Mesenchymal stem cell (in vitro differentiated cells and primary cell): ENCODE data around the gene ISL1.

Experiments
- DNase-seq: peaks from one replicate; pipeline ENCODE4 v3.0.0-alpha.2; 2013
- H2AFZ ChIP-seq: one replicate; pipeline ENCODE4 v1.6.1; 2013; ENCODE audit warnings: low read depth, mild to moderate bottlenecking, control low read depth, inconsistent platforms, low read length, moderate library complexity
- H2AK5ac ChIP-seq: 2 replicates; pipeline ENCODE4 v1.6.1; 2013; ENCODE audit warnings: low read length, moderate library complexity, mild to moderate bottlenecking, inconsistent platforms; ENCODE audit not compliant: severe bottlenecking
- H2BK120ac ChIP-seq: one replicate; pipeline ENCODE4 v1.6.1; 2013; ENCODE audit warnings: low read depth, mild to moderate bottlenecking, inconsistent platforms, low read length, moderate library complexity
- H2BK12ac ChIP-seq, 2 experiments: one replicate each; pipeline ENCODE4 v1.6.1; 2013; ENCODE audit warnings: inconsistent platforms in 2 of 2, low read length in 2 of 2, mild to moderate bottlenecking in 2 of 2, moderate library complexity in 2 of 2, control low read depth in 1 of 2
- H2BK15ac ChIP-seq: one replicate; pipeline ENCODE4 v1.6.1; 2013; ENCODE audit warnings: mild to moderate bottlenecking, low read depth, inconsistent platforms; ENCODE audit not compliant: poor library complexity, severe bottlenecking
- H2BK5ac ChIP-seq: 2 replicates; pipeline ENCODE4 v1.6.1; 2013; ENCODE audit warnings: low read depth, mild to moderate bottlenecking, low read length, control low read depth, inconsistent platforms; ENCODE audit not compliant: poor library complexity, severe bottlenecking
- H3K14ac ChIP-seq, 2 experiments: one replicate each; pipeline ENCODE4 v1.6.1; 2013; ENCODE audit warnings: inconsistent platforms in 2 of 2, low read length in 2 of 2, control low read depth in 1 of 2, mild to moderate bottlenecking in 1 of 2, moderate library complexity in 1 of 2
- H3K18ac ChIP-seq, 2 experiments: one replicate each; pipeline ENCODE4 v1.6.1; 2013; ENCODE audit warnings: inconsistent platforms in 2 of 2, low read length in 2 of 2, control low read depth in 1 of 2, low read depth in 1 of 2, mild to moderate bottlenecking in 1 of 2
- H3K23ac ChIP-seq, 2 experiments: one replicate each; pipeline ENCODE4 v1.6.1; 2013; ENCODE audit warnings: inconsistent platforms in 2 of 2, low read length in 2 of 2, mild to moderate bottlenecking in 2 of 2, moderate library complexity in 2 of 2, control low read depth in 1 of 2
- H3K27ac ChIP-seq: 2 replicates; pipeline ENCODE4 v1.5.1; 2013; ENCODE audit warnings: mild to moderate bottlenecking, moderate library complexity, low read length, control low read depth, inconsistent platforms; ENCODE audit not compliant: poor library complexity, severe bottlenecking
- H3K27me3 ChIP-seq, 2 experiments: 2 replicates each; pipeline versions ENCODE4 v1.6.1 to v1.7.0; 2013; ENCODE audit warnings: low read length in 2 of 2, mild to moderate bottlenecking in 2 of 2, moderate library complexity in 2 of 2, control low read depth in 1 of 2, inconsistent platforms in 1 of 2; ENCODE audit not compliant: control insufficient read depth in 1 of 2, insufficient read depth in 1 of 2
- H3K36me3 ChIP-seq, 2 experiments: 2 replicates each; pipeline versions ENCODE4 v1.6.1 to v1.7.0; 2013; ENCODE audit warnings: low read length in 2 of 2, control low read depth in 1 of 2, inconsistent platforms in 1 of 2, low read depth in 1 of 2, mild to moderate bottlenecking in 1 of 2; ENCODE audit not compliant: insufficient read depth in 2 of 2, control insufficient read depth in 1 of 2
- H3K4ac ChIP-seq, 2 experiments: one replicate each; pipeline ENCODE4 v1.6.1; 2013; ENCODE audit warnings: inconsistent platforms in 2 of 2, low read length in 2 of 2, mild to moderate bottlenecking in 2 of 2, moderate library complexity in 2 of 2, control low read depth in 1 of 2, low read depth in 1 of 2
- H3K4me1 ChIP-seq: 2 replicates; pipeline ENCODE4 v1.6.1; 2013; ENCODE audit warnings: low read depth, low read length, control low read depth; ENCODE audit not compliant: control insufficient read depth, insufficient read depth
- H3K4me2 ChIP-seq: 2 replicates; pipeline ENCODE4 v1.6.1; 2013; ENCODE audit warnings: low read length, mild to moderate bottlenecking, inconsistent platforms; ENCODE audit not compliant: poor library complexity, severe bottlenecking
- H3K4me3 ChIP-seq, 2 experiments: 2 replicates each; pipeline versions ENCODE4 v1.5.1 to v1.7.0; 2013; ENCODE audit warnings: low read length in 2 of 2, mild to moderate bottlenecking in 2 of 2, control low read depth in 1 of 2, low read depth in 1 of 2; ENCODE audit not compliant: insufficient read depth in 1 of 2
- H3K79me1 ChIP-seq: replicated peaks from 2 replicates; pipeline ENCODE4 v1.6.1; 2013; ENCODE audit warnings: mild to moderate bottlenecking, control low read depth, low read length, inconsistent platforms; ENCODE audit not compliant: poor library complexity, severe bottlenecking
- H3K9ac ChIP-seq: 2 replicates; pipeline ENCODE4 v1.7.0; 2013; ENCODE audit warnings: mild to moderate bottlenecking, low read length, moderate library complexity
- H3K9me3 ChIP-seq: 2 replicates; pipeline ENCODE4 v1.7.0; 2013; ENCODE audit warnings: mild to moderate bottlenecking, low read length; ENCODE audit not compliant: control insufficient read depth
- H4K8ac ChIP-seq: one replicate; pipeline ENCODE4 v1.6.1; 2013; ENCODE audit warnings: inconsistent platforms, mild to moderate bottlenecking, low read length, moderate library complexity
- H4K91ac ChIP-seq: one replicate; pipeline ENCODE4 v1.6.1; 2013; ENCODE audit warnings: mild to moderate bottlenecking, low read length, inconsistent platforms
- WGBS: methylation state at CpG from one replicate; pipeline ENCODE4 v1.1.7; 2013; ENCODE audit warnings: mixed read lengths; 5-methylcytosine and 5-hydroxymethylcytosine counted together

ISL1 gene

DNA sequence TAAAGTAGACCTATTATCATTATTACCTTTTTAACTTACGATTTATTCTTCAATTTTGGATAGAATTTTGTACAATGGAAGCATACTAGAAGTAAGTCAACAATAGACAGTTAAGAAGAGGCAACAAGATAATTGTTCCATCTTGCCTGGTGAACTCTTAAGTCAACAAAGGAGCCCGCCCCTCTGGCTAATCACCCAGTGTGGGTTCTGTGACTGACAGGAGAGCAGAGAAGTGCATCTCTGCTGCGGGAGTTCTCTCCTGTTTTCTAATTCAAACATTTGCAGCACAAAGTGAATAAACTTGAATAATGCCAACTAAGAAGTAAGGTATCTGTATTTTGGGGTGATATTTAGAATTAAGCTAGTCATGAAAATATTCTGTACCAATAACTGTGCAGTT lies 6.7 kb upstream of the ISL1 start:
- no peak overlapping the region for H2BK120ac ChIP-seq
- H2BK15ac ChIP-seq = no peak overlapping the region
- H3K27ac ChIP-seq = no peak overlapping the region
- H2AK5ac ChIP-seq = no peak overlapping the region
- H2BK12ac ChIP-seq = no peak overlapping the region
- DNase-seq = no peak
- no peak overlapping the region for H3K9ac ChIP-seq
- H3K23ac ChIP-seq = no peak overlapping the region
- no peak overlapping the region for H3K4ac ChIP-seq
- no peak overlapping the region for H3K14ac ChIP-seq
- H3K4me1 ChIP-seq = peaks cover 5% of the 10 kb centered on the region
- H4K8ac ChIP-seq = no peak overlapping the region
- H3K79me1 ChIP-seq = no peaks in the 10 kb centered on the region
- H4K91ac ChIP-seq = no peak overlapping the region
- no peaks in the 10 kb centered on the region for H3K9me3 ChIP-seq
- H3K36me3 ChIP-seq = no peaks in the 10 kb centered on the region
- H2AFZ ChIP-seq = no peak overlapping the region
- H3K4me3 ChIP-seq = no peak overlapping the region
- no peak overlapping the region for H2BK5ac ChIP-seq
- H3K27me3 ChIP-seq = peaks cover 46 to 52% of the 10 kb centered on the region in 2 experiments
- no peak overlapping the region for H3K4me2 ChIP-seq
- WGBS = 67% methylated on average over 1 of the region's 3 CpGs
- H3K18ac ChIP-seq = no peak overlapping the region

DNA sequence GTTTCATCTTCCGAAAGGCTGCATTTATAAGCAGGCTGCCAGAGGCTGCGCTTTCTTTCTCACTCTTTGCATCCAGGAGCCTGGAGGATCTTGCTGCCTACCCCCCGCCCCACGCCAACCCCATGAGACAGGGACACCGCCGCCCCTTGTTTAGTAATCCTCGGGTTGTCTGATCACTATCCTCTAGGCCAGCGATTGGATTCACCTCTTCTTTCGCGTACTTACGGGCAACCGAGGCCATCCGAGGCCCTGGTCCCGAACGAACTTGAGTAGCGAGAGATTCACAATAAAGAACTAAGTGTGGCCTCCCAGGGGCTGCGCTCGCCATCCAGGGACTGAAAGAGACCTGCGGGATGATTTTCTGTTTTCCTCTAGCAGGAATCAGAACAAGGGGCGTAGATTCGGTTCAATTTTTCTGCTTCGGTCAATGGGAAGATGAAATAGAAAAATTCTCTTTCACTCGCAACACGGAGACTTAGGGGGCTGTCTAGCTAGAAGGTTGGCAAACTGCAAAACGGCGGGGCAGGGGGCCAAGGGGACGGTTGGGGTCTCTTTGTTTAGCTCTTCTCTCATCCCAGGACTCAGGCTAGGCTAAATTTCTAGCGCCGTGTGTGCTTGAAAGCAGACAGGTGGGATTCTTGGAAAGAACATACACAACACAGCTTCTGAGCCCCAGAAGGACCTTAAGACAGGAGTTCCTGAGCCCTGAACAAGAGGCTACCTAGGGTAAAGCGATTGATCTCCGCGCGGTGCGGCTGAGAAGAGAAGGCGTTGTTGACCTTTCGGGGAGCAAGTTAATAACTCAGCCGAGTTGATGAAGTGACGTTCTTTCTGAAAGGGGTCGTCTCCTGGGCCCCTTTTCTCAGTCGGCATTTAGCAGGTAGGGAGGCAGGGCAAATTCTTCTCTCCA lies 5.8 kb upstream of the ISL1 start:
- H2BK12ac ChIP-seq = no peak overlapping the region
- H3K4me1 ChIP-seq = peaks cover 6% of the 10 kb centered on the region
- H3K4ac ChIP-seq = peak overlapping the region; percentile 13 to 44
- DNase-seq = no peak
- no peak overlapping the region for H4K8ac ChIP-seq
- no peak overlapping the region for H2AFZ ChIP-seq
- H3K27ac ChIP-seq = no peak overlapping the region
- no peak overlapping the region for H3K4me2 ChIP-seq
- H2AK5ac ChIP-seq = no peak overlapping the region
- no peak overlapping the region for H2BK5ac ChIP-seq
- H2BK120ac ChIP-seq = no peak overlapping the region
- no peak overlapping the region for H3K14ac ChIP-seq
- H3K9me3 ChIP-seq = no peaks in the 10 kb centered on the region
- peak overlapping the region; percentile 44 for H2BK15ac ChIP-seq
- no peak overlapping the region for H3K4me3 ChIP-seq
- no peak overlapping the region for H3K23ac ChIP-seq
- H3K9ac ChIP-seq = no peak overlapping the region
- WGBS = 23% methylated on average over 39 of the region's 40 CpGs
- no peaks in the 10 kb centered on the region for H3K36me3 ChIP-seq
- peak overlapping the region in 1 of 2 experiments; percentile 5 for H3K18ac ChIP-seq
- H3K27me3 ChIP-seq = peaks cover 55 to 61% of the 10 kb centered on the region in 2 experiments
- no peaks in the 10 kb centered on the region for H3K79me1 ChIP-seq
- no peak overlapping the region for H4K91ac ChIP-seq

DNA sequence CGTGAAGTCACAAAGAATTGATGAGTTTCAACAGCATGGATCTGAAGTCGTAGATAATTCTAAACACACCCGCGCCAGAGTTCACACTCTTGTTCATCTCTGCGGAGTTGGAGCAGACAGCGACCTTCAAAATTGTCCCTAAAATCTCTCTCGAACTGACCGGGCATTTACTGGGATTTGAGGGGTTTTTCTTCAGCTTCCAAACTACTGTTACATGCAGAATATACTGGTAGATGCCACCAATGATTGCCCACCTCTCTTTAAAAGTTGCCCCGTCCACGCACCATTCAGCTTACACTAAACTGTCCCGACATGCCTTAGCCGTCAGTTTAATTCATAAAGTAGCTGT lies 5.2 kb upstream of the ISL1 start:
- H4K8ac ChIP-seq = peak overlapping the region; percentile 32
- DNase-seq = no peak
- peaks cover 60 to 66% of the 10 kb centered on the region in 2 experiments for H3K27me3 ChIP-seq
- H3K79me1 ChIP-seq = no peaks in the 10 kb centered on the region
- H3K14ac ChIP-seq = no peak overlapping the region
- no peak overlapping the region for H2BK5ac ChIP-seq
- peak overlapping the region; percentile 64 for H3K4me2 ChIP-seq
- no peak overlapping the region for H3K4me3 ChIP-seq
- peaks cover 12% of the 10 kb centered on the region for H3K4me1 ChIP-seq
- no peak overlapping the region for H2AK5ac ChIP-seq
- H2AFZ ChIP-seq = no peak overlapping the region
- H3K36me3 ChIP-seq = no peaks in the 10 kb centered on the region
- H2BK15ac ChIP-seq = no peak overlapping the region
- no peak overlapping the region for H3K9ac ChIP-seq
- H2BK12ac ChIP-seq = no peak overlapping the region
- no peak overlapping the region for H3K23ac ChIP-seq
- H3K27ac ChIP-seq = no peak overlapping the region
- WGBS = 11% methylated on average over 12 of the region's 12 CpGs
- no peak overlapping the region for H3K18ac ChIP-seq
- H4K91ac ChIP-seq = no peak overlapping the region
- no peak overlapping the region for H2BK120ac ChIP-seq
- H3K4ac ChIP-seq = peak overlapping the region in 1 of 2 experiments; percentile 62
- H3K9me3 ChIP-seq = no peaks in the 10 kb centered on the region

DNA sequence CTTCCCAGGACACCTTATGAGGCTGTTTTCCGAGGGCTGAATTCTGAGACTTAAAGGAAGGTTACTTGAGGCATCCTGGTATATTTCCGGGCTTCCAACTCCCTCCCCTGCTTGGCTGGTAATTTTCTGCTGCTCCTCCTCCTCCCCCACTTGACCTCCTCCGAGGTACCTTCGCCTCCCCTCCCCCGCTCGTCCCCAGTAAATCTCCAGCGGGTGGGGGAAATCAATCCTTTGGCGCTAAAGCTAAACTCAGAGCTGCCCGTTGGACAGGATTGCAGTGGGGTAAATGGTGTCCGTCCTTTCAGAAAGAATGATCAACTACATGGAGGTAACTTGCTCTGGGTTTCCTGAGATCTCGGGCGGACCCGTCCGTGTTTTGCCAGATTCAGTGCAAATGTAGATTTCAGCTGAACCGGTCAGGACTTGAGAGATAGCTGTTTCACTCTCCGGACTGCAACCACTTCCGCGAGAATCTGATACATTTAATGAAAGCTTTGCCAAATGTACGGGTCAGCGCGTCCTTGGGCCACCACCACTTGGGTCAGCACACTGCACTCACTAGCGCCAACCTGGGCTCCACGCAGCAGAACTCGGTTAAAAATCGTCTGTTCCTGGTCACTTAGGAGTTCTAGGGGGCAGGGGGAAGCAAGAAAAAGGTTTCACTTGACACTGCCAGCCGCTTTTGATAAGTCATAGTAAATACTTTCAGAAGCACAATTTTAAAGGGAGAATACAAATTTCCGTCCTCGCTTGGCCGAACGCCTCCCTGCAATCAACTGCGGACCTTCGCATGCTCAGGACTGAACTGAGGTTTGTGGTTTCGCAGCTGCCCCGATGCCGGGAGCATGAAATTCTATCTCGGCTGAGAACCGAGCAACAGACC lies 4.6 kb upstream of the ISL1 start:
- no peak overlapping the region for H2AK5ac ChIP-seq
- H3K9ac ChIP-seq = no peak overlapping the region
- 1% methylated on average over 35 of the region's 37 CpGs for WGBS
- peak overlapping the region; percentile 36 for H2AFZ ChIP-seq
- peak; percentile 73 for DNase-seq
- no peaks in the 10 kb centered on the region for H3K79me1 ChIP-seq
- H3K27ac ChIP-seq = no peak overlapping the region
- peak overlapping the region in 1 of 2 experiments; percentile 17 for H2BK12ac ChIP-seq
- H3K4ac ChIP-seq = peak overlapping the region in 1 of 2 experiments; percentile 62
- H3K4me1 ChIP-seq = peaks cover 15% of the 10 kb centered on the region
- no peak overlapping the region for H2BK5ac ChIP-seq
- no peaks in the 10 kb centered on the region for H3K9me3 ChIP-seq
- no peaks in the 10 kb centered on the region for H3K36me3 ChIP-seq
- no peak overlapping the region for H4K91ac ChIP-seq
- peaks cover 63 to 68% of the 10 kb centered on the region in 2 experiments for H3K27me3 ChIP-seq
- H3K18ac ChIP-seq = peak overlapping the region in 1 of 2 experiments; percentile 71
- H3K4me3 ChIP-seq = peak overlapping the region; percentile 39 to 62
- peak overlapping the region; percentile 64 for H3K4me2 ChIP-seq
- no peak overlapping the region for H2BK120ac ChIP-seq
- H4K8ac ChIP-seq = no peak overlapping the region
- H3K14ac ChIP-seq = no peak overlapping the region
- H2BK15ac ChIP-seq = no peak overlapping the region
- peak overlapping the region in 1 of 2 experiments; percentile 74 for H3K23ac ChIP-seq
